Esophagus muscularis mucosa (tissue), 4 donors: Measurements from ENCODE around the gene TXNDC15. TPM values are rescaled to one million over a fixed set of nuclear protein-coding genes. Genes with fewer than 3 reads are reported as not detected.

ENCODE experiments used
- small RNA-seq, 3 donors: library from RNA; depleted of rRNA; stranded (forward); fragments of <200 nt; gene quantifications; one replicate each; pipeline ENCODE3, GENCODE V24; 2016
- total RNA-seq, 4 donors: library from RNA; depleted of rRNA; stranded (reverse); fragments of >200 nt; gene quantifications; one replicate each; pipeline versions ENCODE4 v1.1.0 to v1.2.1, GENCODE V29; 2016

The TXNDC15 gene
- total RNA-seq, 4 donors from 2014 or later, result 71.4 to 123 (median 93.9) TPM

Small RNA genes within 50 kb of the gene (small RNA-seq; reads per million reads assigned to genes)
- gene MIR4461, result 0 reads per million in 3 donors
- gene MTND3P25, result 0 reads per million in 3 donors
- gene MTND4LP30, result 0 reads per million in 3 donors

Other genes with a start within 250 kb of the TXNDC15 start
- 10 to 100 TPM; 32.1 to 43.9 (median 35.9) TPM for gene SAR1B, start 241.5 kb upstream of the TXNDC15 start, total RNA-seq
- 10 to 100 TPM; 12.8 to 17.9 (median 14.7) TPM for gene SEC24A, start 225.6 kb upstream of the TXNDC15 start, total RNA-seq
- 10 to 100 TPM; 38.5 to 54.4 (median 49.8) TPM for gene CAMLG, start 135.8 kb upstream of the TXNDC15 start, total RNA-seq
- gene DDX46, start 115.6 kb upstream of the TXNDC15 start, total RNA-seq, result 10 to 100 TPM; 29.2 to 33.2 (median 30.5) TPM
- 10 to 100 TPM; 54.0 to 76.4 (median 61.6) TPM for gene C5orf24, start 28.4 kb upstream of the TXNDC15 start, total RNA-seq
- 10 to 100 TPM in 2 of 4 donors, 1 to 10 TPM in 2; 6.8 to 11.6 (median 10.4) TPM for gene PCBD2, start 30.8 kb downstream of the TXNDC15 start, total RNA-seq
- under 1 TPM in 2 of 4 donors, not detected in 2; 0.42 to 0.65 TPM for gene CATSPER3, start 93.5 kb downstream of the TXNDC15 start, total RNA-seq
- gene PITX1, start 159.9 kb downstream of the TXNDC15 start, total RNA-seq, result 1 to 10 TPM; 3.7 to 8.7 (median 6.2) TPM